MM.1S (cell line): ENCODE measurements around the gene SDC1.
A peak's percentile ranks its signal among the peaks of the same experiment; 100 is the strongest.

Experiments used
- DNase-seq: peaks from one replicate; pipeline ENCODE4 v3.0.0-alpha.2; 2015
- H2AFZ ChIP-seq: fragments of 300-600 bp; sonication (generic); 2 replicates; pipeline ENCODE4 v1.6.0; 2016; ENCODE audit warnings: antibody characterized with exemption, low read length
- H3F3A ChIP-seq: fragments of 300-600 bp; sonication (generic); 2 replicates; pipeline ENCODE4 v1.6.1; 2016; ENCODE audit warnings: mild to moderate bottlenecking, antibody characterized with exemption, low read length, moderate library complexity, mixed read lengths; ENCODE audit not compliant: insufficient read depth
- H3K27ac ChIP-seq: fragments of 300-600 bp; sonication (generic); 2 replicates; pipeline ENCODE4 v1.5.1; 2016; ENCODE audit warnings: mild to moderate bottlenecking, low read length
- H3K27me3 ChIP-seq: fragments of 300-600 bp; sonication (generic); replicated peaks from 2 replicates; pipeline ENCODE4 v1.6.0; 2016; ENCODE audit warnings: low read length; ENCODE audit not compliant: insufficient read depth
- H3K36me3 ChIP-seq: fragments of 300-600 bp; sonication (generic); replicated peaks from 2 replicates; pipeline ENCODE4 v1.6.1; 2016; ENCODE audit warnings: mild to moderate bottlenecking, low read length, mixed read lengths; ENCODE audit not compliant: insufficient read depth
- H3K4me1 ChIP-seq: fragments of 300-600 bp; sonication (generic); 2 replicates; pipeline ENCODE4 v1.6.1; 2016; ENCODE audit warnings: low read length, mixed read lengths
- H3K4me2 ChIP-seq: fragments of 300-600 bp; sonication (generic); 2 replicates; pipeline ENCODE4 v1.6.0; 2016; ENCODE audit warnings: low read depth, low read length
- H3K4me3 ChIP-seq: fragments of 300-600 bp; sonication (generic); 2 replicates; pipeline ENCODE4 v1.5.1; 2016; ENCODE audit warnings: low read length, mixed read lengths
- H3K79me2 ChIP-seq: fragments of 300-600 bp; sonication (generic); 2 replicates; pipeline ENCODE4 v1.6.1; 2016; ENCODE audit warnings: mixed run types, low read length, mixed read lengths
- H3K9ac ChIP-seq: fragments of 300-600 bp; sonication (generic); 2 replicates; pipeline ENCODE4 v1.6.1; 2016; ENCODE audit warnings: low read length, mixed read lengths
- H3K9me2 ChIP-seq: fragments of 300-600 bp; sonication (generic); replicated peaks from 2 replicates; pipeline ENCODE4 v1.6.1; 2016; ENCODE audit warnings: mild to moderate bottlenecking, low read length, mixed read lengths; ENCODE audit not compliant: insufficient read depth
- H3K9me3 ChIP-seq: fragments of 300-600 bp; sonication (generic); replicated peaks from 2 replicates; pipeline ENCODE4 v1.6.1; 2016; ENCODE audit warnings: mild to moderate bottlenecking, low read length, mixed read lengths; ENCODE audit not compliant: insufficient read depth
- H4K20me1 ChIP-seq: fragments of 300-600 bp; sonication (generic); 2 replicates; pipeline ENCODE4 v1.6.1; 2016; ENCODE audit warnings: mild to moderate bottlenecking, low read length, moderate library complexity, mixed read lengths; ENCODE audit not compliant: insufficient read depth
- CTCF ChIP-seq: fragments of 300-600 bp; sonication (generic); IDR thresholded peaks from 2 replicates; pipeline ENCODE4 v1.5.1; 2016; ENCODE audit warnings: antibody characterized with exemption, low read length, mixed read lengths
- EZH2 ChIP-seq: fragments of 300-600 bp; sonication (generic); optimal IDR thresholded peaks from 2 replicates; pipeline ENCODE3; 2017; ENCODE audit warnings: low read depth, mild to moderate bottlenecking, antibody characterized with exemption, low read length, mixed read lengths
- EZH2phosphoT487 ChIP-seq: fragments of 300-600 bp; sonication (generic); IDR thresholded peaks from 2 replicates; pipeline ENCODE4 v1.6.1; 2018; ENCODE audit warnings: antibody characterized with exemption, low read length

Gene SDC1

GRCh38 chr2:20167356-20167755, 57.6 kb downstream of the SDC1 start:
- Histone ChIP-seq H4K20me1 (no peaks in the 10 kb centered on the region), H3K9ac (no peak overlapping the region), H3K27me3 (no peaks in the 10 kb centered on the region), H3K79me2 (no peaks in the 10 kb centered on the region), H3K9me3 (no peaks in the 10 kb centered on the region), H3K9me2 (no peaks in the 10 kb centered on the region), H3K36me3 (no peaks in the 10 kb centered on the region), H3K4me1 (peaks cover 6% of the 10 kb centered on the region), H3K4me2 (no peak overlapping the region), H3F3A (no peaks in the 10 kb centered on the region), H3K27ac (no peak overlapping the region), H3K4me3 (no peak overlapping the region), H2AFZ (no peak overlapping the region)
- no peak for DNase-seq
- TF ChIP-seq CTCF (no peak), EZH2phosphoT487 (no peak), EZH2 (no peak)

- Histone ChIP-seq H4K20me1 (no peaks in the 10 kb centered on the region), H3K9me3 (no peaks in the 10 kb centered on the region), H3K27ac (no peak overlapping the region), H2AFZ (no peak overlapping the region), H3K4me1 (peaks cover 6% of the 10 kb centered on the region), H3K4me3 (no peak overlapping the region), H3K79me2 (no peaks in the 10 kb centered on the region), H3F3A (no peaks in the 10 kb centered on the region), H3K4me2 (no peak overlapping the region), H3K9ac (no peak overlapping the region), H3K9me2 (no peaks in the 10 kb centered on the region), H3K36me3 (no peaks in the 10 kb centered on the region), H3K27me3 (no peaks in the 10 kb centered on the region)
- peak; percentile 45 for DNase-seq
- TF ChIP-seq EZH2phosphoT487 (no peak), CTCF (no peak), EZH2 (no peak)
Measured at GRCh38 chr2:20165677-20166509, 59.0 kb downstream of the SDC1 start.

GRCh38 chr2:20164734-20165478, 60.0 kb downstream of the SDC1 start:
- Histone ChIP-seq H3K4me1 (peaks cover 6% of the 10 kb centered on the region), H3K4me2 (no peak overlapping the region), H3K9ac (no peak overlapping the region), H4K20me1 (no peaks in the 10 kb centered on the region), H3F3A (no peaks in the 10 kb centered on the region), H3K9me3 (no peaks in the 10 kb centered on the region), H3K27me3 (no peaks in the 10 kb centered on the region), H3K4me3 (no peak overlapping the region), H3K79me2 (no peaks in the 10 kb centered on the region), H3K27ac (no peak overlapping the region), H2AFZ (no peak overlapping the region), H3K9me2 (no peaks in the 10 kb centered on the region), H3K36me3 (no peaks in the 10 kb centered on the region)
- no peak for TF ChIP-seq EZH2
- no peak for TF ChIP-seq CTCF
- no peak for TF ChIP-seq EZH2phosphoT487
- DNase-seq = no peak
